Stimulated activated CD4-positive, alpha-beta T cell treated with anti-CD3 and anti-CD28 coated beads, Interleukin-12 subunit alpha, Interleukin-12 subunit beta, amount 100 ng/mL, for 4 hours (primary cell): ENCODE results near the gene SELENOO.

ENCODE experiments used
- DNase-seq: peaks from one replicate; pipeline ENCODE4 v3.0.0-alpha.2; 2020

SELENOO gene

GRCh38 chr22:50218153-50218995 is 17.6 kb downstream of the SELENOO start:
- no peak for DNase-seq

- no peak for DNase-seq
Observed at GRCh38 chr22:50218996-50219727, 18.4 kb downstream of the SELENOO start.

- no peak for DNase-seq
Observed at GRCh38 chr22:50219800-50220602, 19.2 kb downstream of the SELENOO start.

GRCh38 chr22:50220603-50221409 is 20.0 kb downstream of the SELENOO start:
- no peak for DNase-seq

- DNase-seq = no peak
Observed at GRCh38 chr22:50221410-50222300, 20.8 kb downstream of the SELENOO start.

GRCh38 chr22:50222508-50222907 is 21.7 kb downstream of the SELENOO start:
- no peak for DNase-seq

- DNase-seq = no peak
Observed at GRCh38 chr22:50224071-50224470, 23.3 kb downstream of the SELENOO start.

GRCh38 chr22:50225200-50225969 is 24.6 kb downstream of the SELENOO start:
- no peak for DNase-seq

GRCh38 chr22:50226063-50226874 is 25.5 kb downstream of the SELENOO start:
- DNase-seq = no peak

GRCh38 chr22:50226875-50227165 is 26.0 kb downstream of the SELENOO start:
- DNase-seq = no peak

GRCh38 chr22:50227579-50228215 is 26.9 kb downstream of the SELENOO start:
- no peak for DNase-seq

- DNase-seq = no peak
Observed at GRCh38 chr22:50228366-50228765, 27.6 kb downstream of the SELENOO start.

GRCh38 chr22:50229370-50229769 is 28.6 kb downstream of the SELENOO start:
- DNase-seq = no peak

GRCh38 chr22:50232481-50233151 is 31.8 kb downstream of the SELENOO start:
- DNase-seq = no peak

- DNase-seq = no peak
Observed at GRCh38 chr22:50233223-50233622, 32.4 kb downstream of the SELENOO start.

GRCh38 chr22:50236731-50237409 is 36.1 kb downstream of the SELENOO start:
- DNase-seq = no peak

- DNase-seq = no peak
Observed at GRCh38 chr22:50238755-50239154, 37.9 kb downstream of the SELENOO start.

- no peak for DNase-seq
Observed at GRCh38 chr22:50242406-50242949, 41.7 kb downstream of the SELENOO start.
